ENCODE measurements around the gene CYP2A7. TPM values are rescaled to one million over a fixed set of nuclear protein-coding genes. Genes with fewer than 3 reads are reported as not detected.
"Not testable (repeated sequence)": the region's sequence is repeated elsewhere in the genome, so short reads cannot be mapped to it uniquely, and the experiment has no call there.

Gene CYP2A7
- total RNA-seq, 1 donor from 2014 or later = 0.68 TPM

DNA sequence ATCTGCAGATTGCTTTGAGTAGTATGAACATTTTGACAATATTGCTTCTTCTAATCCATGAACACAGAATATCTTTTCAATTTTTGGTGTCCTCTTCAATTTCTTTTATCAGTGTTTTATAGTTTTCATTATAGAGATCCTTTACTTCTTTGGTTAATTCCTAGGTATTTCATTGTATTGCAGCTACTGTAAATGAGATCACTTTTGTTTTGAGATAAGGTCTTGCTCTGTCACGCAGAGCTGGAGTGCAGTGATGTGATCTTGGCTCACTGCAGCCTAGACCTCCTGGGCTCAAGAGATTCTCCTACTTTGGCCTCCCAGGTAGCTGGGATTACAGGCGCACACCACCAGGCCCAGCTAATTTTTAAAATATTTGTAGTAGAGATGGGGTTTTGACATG, 9.8 kb downstream of the CYP2A7 start:
- ATAC-seq = no peak
- H3K36me3 ChIP-seq = no peaks in the 10 kb centered on the region
- intact Hi-C loops (cut with DNase I) = no loop called here

DNA sequence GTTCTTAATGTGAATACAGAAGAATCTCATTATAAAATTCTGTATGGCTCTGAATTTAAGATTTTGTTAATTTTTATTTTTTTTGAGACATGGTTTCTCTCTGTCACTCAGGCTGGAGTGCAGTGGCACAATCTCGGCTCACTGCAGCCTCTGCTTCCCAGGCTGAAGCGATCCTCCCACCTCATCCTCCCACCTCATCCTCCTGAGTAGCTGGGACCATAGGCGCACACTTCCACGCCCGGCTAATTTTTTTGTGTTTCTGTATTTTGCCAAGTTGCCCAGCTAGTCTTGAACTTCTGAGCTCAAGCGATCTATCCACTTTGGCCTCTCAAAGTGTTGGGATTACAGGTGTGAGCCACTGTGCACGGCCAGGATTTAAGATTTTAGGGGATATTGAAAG, 14.3 kb downstream of the CYP2A7 start:
- no peaks in the 10 kb centered on the region for H3K4me1 ChIP-seq
- H3K4me3 ChIP-seq = no peak overlapping the region
- DNase-seq (no peak), ATAC-seq (no peak)
- H3K27ac ChIP-seq = no peak overlapping the region
- TF ChIP-seq, protein P1, sequence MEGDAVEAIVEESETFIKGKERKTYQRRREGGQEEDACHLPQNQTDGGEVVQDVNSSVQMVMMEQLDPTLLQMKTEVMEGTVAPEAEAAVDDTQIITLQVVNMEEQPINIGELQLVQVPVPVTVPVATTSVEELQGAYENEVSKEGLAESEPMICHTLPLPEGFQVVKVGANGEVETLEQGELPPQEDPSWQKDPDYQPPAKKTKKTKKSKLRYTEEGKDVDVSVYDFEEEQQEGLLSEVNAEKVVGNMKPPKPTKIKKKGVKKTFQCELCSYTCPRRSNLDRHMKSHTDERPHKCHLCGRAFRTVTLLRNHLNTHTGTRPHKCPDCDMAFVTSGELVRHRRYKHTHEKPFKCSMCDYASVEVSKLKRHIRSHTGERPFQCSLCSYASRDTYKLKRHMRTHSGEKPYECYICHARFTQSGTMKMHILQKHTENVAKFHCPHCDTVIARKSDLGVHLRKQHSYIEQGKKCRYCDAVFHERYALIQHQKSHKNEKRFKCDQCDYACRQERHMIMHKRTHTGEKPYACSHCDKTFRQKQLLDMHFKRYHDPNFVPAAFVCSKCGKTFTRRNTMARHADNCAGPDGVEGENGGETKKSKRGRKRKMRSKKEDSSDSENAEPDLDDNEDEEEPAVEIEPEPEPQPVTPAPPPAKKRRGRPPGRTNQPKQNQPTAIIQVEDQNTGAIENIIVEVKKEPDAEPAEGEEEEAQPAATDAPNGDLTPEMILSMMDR (IDR thresholded peaks at IDR 0.05) = no peak
- intact Hi-C loops (cut with DNase I) = no loop called here
- no peaks in the 10 kb centered on the region for H3K36me3 ChIP-seq
- H3K9me3 ChIP-seq = no peaks in the 10 kb centered on the region
- H3K27me3 ChIP-seq (ENCODE audit: low read depth) = no peaks in the 10 kb centered on the region

More for the DNA sequence above, 9.8 kb downstream of the CYP2A7 start:
- no peaks in the 10 kb centered on the region for H3K27me3 ChIP-seq (ENCODE audit: low read depth)
- DNase-seq = no peak
- H3K9me3 ChIP-seq = no peaks in the 10 kb centered on the region
- no peak overlapping the region for H3K27ac ChIP-seq
- H3K4me1 ChIP-seq = no peaks in the 10 kb centered on the region
- no peak overlapping the region for H3K4me3 ChIP-seq
- TF ChIP-seq, protein P1 (IDR thresholded peaks at IDR 0.05) = no peak

DNA sequence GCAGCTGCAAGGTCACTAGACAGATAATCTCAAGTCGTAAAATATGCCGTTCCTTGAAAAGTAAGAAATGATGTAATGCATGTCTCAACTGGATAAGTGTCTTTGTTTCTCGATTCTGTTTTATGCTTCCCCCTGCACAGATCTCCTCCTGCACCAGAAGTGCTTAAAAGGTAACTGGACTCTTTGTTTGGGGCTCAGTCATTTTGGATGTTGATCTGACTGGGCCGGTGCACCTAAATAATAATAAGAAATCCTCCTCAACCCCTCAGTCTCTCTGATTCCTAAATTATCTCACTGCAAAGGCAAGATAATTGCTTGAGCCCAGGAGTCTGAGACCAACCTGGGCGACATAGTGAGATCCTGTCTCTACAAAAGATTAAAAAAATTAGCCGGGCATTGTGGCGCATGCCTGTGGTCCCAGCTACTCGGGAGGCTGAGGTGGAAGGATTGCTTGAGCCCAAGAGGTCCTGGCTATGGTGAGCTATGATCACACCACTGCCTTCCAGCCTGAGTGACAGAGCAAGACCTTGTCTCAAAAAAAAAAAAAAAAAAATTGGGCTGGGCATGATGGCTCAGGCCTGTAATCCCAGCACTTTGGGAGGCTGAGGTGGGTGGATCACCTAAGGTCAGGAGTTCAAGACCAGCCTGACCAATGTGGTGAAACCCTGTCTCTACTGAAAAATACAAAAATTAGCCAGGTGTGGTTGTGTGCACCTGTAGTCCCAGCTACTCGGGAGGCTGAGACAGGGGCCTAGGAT, 17.1 kb downstream of the CYP2A7 start:
- DNase-seq; intact Hi-C loops (cut with DNase I): not testable (repeated sequence)

DNA sequence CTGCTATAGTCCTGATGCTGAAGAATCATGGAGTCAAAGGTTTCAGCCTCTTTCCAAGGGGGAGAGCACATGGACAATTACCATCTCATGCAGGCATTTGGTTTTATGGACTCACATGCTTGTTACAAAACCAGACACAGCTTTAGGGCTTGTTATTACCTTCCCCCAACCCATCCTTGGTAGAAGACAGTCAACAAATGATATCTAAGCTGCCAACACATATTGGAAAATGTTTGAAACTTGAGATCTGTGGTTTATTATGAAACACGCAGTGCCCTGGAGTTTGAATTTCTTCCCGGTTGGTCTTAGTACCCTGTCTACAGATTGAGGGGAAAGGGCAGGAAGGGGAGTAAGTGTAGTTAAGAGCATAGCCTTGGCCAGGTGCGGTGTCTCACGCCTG, 19.2 kb downstream of the CYP2A7 start:
- TF ChIP-seq, protein P1 (IDR thresholded peaks at IDR 0.05) = no peak
- no peaks in the 10 kb centered on the region for H3K27me3 ChIP-seq (ENCODE audit: low read depth)
- DNase-seq (no peak), ATAC-seq (no peak)
- no peak overlapping the region for H3K27ac ChIP-seq
- H3K36me3 ChIP-seq = no peaks in the 10 kb centered on the region
- H3K4me1 ChIP-seq = no peaks in the 10 kb centered on the region
- no peak overlapping the region for H3K4me3 ChIP-seq
- no peaks in the 10 kb centered on the region for H3K9me3 ChIP-seq
- intact Hi-C loops (cut with DNase I) = no loop called here

More for the DNA sequence above, 17.1 kb downstream of the CYP2A7 start:
- peak in 1 of 2 donors; percentile 7 for ATAC-seq
- not testable (repeated sequence) for H3K4me1 ChIP-seq; H3K27me3 ChIP-seq (ENCODE audit: low read depth); H3K4me3 ChIP-seq; H3K36me3 ChIP-seq; H3K9me3 ChIP-seq
- H3K27ac ChIP-seq = peak overlapping the region; percentile 49

DNA sequence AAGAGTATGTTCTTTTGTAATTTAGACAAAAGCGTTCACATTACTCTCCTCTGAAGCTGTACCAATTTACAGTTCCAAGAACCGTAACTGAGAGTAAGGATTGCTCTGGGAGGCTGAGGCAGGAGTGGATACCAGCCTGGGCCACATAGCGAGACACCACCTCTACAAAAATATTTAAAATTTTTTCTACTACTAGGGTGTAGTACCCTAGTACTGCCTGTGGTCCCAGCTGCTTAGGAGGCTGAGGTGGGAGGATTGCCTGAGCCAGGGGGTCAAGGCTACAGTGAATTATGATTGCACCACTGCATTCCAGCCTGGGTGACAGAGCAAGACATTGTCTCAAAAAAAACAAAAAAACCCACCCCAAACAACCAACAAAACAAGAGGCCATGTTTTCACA, 19.7 kb downstream of the CYP2A7 start:
- no peak for DNase-seq
- Histone ChIP-seq H3K9me3 (no peaks in the 10 kb centered on the region), H3K27ac (no peak overlapping the region), H3K27me3 (ENCODE audit: low read depth) (no peaks in the 10 kb centered on the region), H3K4me3 (no peak overlapping the region), H3K4me1 (no peaks in the 10 kb centered on the region), H3K36me3 (no peaks in the 10 kb centered on the region)
- intact Hi-C loops (cut with DNase I) = no loop called here
- TF ChIP-seq, protein P1 (IDR thresholded peaks at IDR 0.05) = no peak
- ATAC-seq = no peak

DNA sequence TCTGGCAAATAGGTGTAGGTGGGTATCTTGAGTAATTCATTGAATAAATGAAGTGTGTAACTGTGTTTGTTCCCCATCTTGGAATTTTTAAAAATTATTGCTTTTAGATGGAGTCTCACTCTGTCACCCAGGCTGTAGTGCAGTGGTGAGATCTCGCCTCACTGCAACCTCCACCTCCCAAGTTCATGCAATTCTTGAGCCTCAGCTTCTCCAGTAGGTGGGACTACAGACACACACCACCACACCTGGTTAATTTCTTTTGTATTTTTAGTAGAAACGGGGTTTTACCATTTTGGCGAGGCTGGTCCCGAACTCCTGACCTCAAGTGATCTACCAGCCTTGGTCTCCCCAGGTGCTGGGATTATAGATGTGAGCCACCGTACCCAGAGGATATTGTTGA, 23.9 kb downstream of the CYP2A7 start:
- no peaks in the 10 kb centered on the region for H3K4me1 ChIP-seq
- TF ChIP-seq, protein P1 (IDR thresholded peaks at IDR 0.05) = no peak
- H3K9me3 ChIP-seq = no peaks in the 10 kb centered on the region
- H3K27ac ChIP-seq = no peak overlapping the region
- H3K36me3 ChIP-seq = no peaks in the 10 kb centered on the region
- no peak overlapping the region for H3K4me3 ChIP-seq
- DNase-seq = no peak
- ATAC-seq = no peak
- intact Hi-C loops (cut with DNase I) = no loop called here
- no peaks in the 10 kb centered on the region for H3K27me3 ChIP-seq (ENCODE audit: low read depth)

DNA sequence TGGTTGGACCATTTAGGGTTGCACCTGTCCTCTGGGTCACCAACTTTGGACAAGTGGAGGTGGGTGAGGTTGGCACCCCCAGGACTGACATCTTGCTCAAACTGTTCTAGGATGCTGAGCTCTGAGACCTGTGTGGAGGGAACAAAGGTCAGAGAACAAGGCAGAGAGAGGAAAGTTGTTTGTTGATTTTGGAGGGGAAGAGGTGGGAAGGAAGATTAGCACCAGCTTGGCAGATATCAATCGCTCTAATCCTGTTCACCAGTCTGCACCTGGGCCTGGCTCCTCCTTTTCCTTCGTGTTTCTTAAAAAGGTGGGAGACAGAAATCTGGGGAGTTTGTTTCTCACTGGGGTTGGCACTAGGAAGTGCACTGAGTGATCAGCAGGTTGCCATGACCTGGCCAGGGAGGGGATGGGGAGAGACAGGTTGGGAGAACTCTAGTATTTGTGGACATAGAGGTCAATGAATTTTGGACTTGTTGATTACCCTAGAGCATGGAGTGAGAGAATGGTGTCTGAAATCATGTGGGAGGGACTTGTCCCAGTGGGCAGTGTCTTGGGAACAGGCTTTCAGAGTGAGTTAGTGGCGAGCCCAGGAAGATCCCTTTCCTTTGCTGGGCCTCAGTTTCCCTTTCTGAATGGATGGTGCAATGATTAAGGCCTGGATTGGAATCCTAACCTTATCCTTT, 29.4 kb downstream of the CYP2A7 start:
- H3K4me1 ChIP-seq; H3K27me3 ChIP-seq (ENCODE audit: low read depth); ATAC-seq; H3K36me3 ChIP-seq; DNase-seq; H3K9me3 ChIP-seq; H3K4me3 ChIP-seq; intact Hi-C loops (cut with DNase I); H3K27ac ChIP-seq: not testable (repeated sequence)

DNA sequence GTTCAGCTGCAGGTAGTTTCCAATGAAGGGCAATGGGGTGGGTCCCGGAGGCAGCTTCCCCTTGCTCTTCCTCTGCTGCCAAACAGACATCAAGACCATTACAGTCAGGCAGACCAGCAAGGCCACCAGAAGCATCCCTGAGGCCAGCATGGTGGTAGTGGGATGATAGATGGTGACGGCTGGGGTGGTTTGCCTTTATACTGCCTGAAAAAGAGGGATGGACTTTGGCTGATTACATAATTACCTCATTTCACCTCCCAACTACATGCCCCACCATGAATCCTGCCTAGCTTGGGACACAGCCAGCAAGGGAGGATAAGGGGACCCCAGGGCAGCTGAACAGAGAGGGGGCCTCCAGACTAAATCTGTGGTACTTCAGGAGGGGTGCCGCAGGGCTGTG, 31.8 kb downstream of the CYP2A7 start, which contains the start of gene CYP2A6:
CYP2A6 (minus strand) TSS at position 171 of the 400 bp plus-strand sequence; CDS start at position 150, 21 bp downstream.
- H3K4me1 ChIP-seq; H3K27ac ChIP-seq; H3K4me3 ChIP-seq; H3K27me3 ChIP-seq (ENCODE audit: low read depth); H3K36me3 ChIP-seq; H3K9me3 ChIP-seq; ATAC-seq; intact Hi-C loops (cut with DNase I); DNase-seq: not testable (repeated sequence)

Data from lower lobe of right lung (tissue), 2 donors.